NCI-H526 (cell line): Measurements from ENCODE around the gene TM9SF3.
A peak's percentile ranks its signal among the peaks of the same experiment; 100 is the strongest.

ENCODE experiments used
- DNase-seq, 2 experiments: peaks; one replicate each; lab custom pipeline; 2025; lab: John Stamatoyannopoulos, UW

TM9SF3 gene

GRCh38 chr10:96586419-96587263 lies at the start of gene TM9SF3:
TSS of gene TM9SF3 (minus strand) at chr10:96587012. CDS start at chr10:96586835, 177 bp downstream.
- peak; percentile 39 to 88 for DNase-seq

GRCh38 chr10:96636551-96636950 lies 49.7 kb upstream of the TM9SF3 start:
- DNase-seq, result no peak

- no peak for DNase-seq
These were observed 46.3 kb upstream of the TM9SF3 start for GRCh38 chr10:96632974-96633710.

GRCh38 chr10:96627292-96627691 lies 40.5 kb upstream of the TM9SF3 start:
- DNase-seq, result no peak

GRCh38 chr10:96626795-96627194 lies 40.0 kb upstream of the TM9SF3 start:
- no peak for DNase-seq

- DNase-seq, result no peak
These were observed 38.4 kb upstream of the TM9SF3 start for GRCh38 chr10:96625173-96625572.

- no peak for DNase-seq
These were observed 35.4 kb upstream of the TM9SF3 start for GRCh38 chr10:96622013-96622787.

GRCh38 chr10:96619796-96620773 lies 33.3 kb upstream of the TM9SF3 start:
- DNase-seq, result no peak

GRCh38 chr10:96619120-96619519 lies 32.3 kb upstream of the TM9SF3 start:
- no peak for DNase-seq

- peak in 1 of 2 experiments; percentile 7 for DNase-seq
These were observed 31.8 kb upstream of the TM9SF3 start for GRCh38 chr10:96618653-96619052.

GRCh38 chr10:96616961-96617360 lies 30.1 kb upstream of the TM9SF3 start:
- no peak for DNase-seq

- DNase-seq, result no peak
These were observed 27.7 kb upstream of the TM9SF3 start for GRCh38 chr10:96614515-96614914.

- DNase-seq, result no peak
These were observed 26.8 kb upstream of the TM9SF3 start for GRCh38 chr10:96613576-96613975.

GRCh38 chr10:96612055-96612830 lies 25.4 kb upstream of the TM9SF3 start:
- peak; percentile 59 to 60 for DNase-seq

GRCh38 chr10:96610817-96611216 lies 24.0 kb upstream of the TM9SF3 start:
- DNase-seq, result no peak

- no peak for DNase-seq
These were observed 22.7 kb upstream of the TM9SF3 start for GRCh38 chr10:96609510-96609909.

GRCh38 chr10:96608805-96609204 lies 22.0 kb upstream of the TM9SF3 start:
- DNase-seq, result no peak

GRCh38 chr10:96608262-96608661 lies 21.4 kb upstream of the TM9SF3 start:
- DNase-seq, result no peak

- DNase-seq, result no peak
These were observed 20.1 kb upstream of the TM9SF3 start for GRCh38 chr10:96606946-96607345.

- DNase-seq, result no peak
These were observed 19.4 kb upstream of the TM9SF3 start for GRCh38 chr10:96606216-96606615.
